DOHH2 (cell line): ENCODE data around the gene CAPS2.

Experiments used
- H3F3A ChIP-seq: fragments of 200-600 bp; sonication (generic), shearing (Covaris generic); 2 replicates; pipeline ENCODE4 v1.6.0; 2016; ENCODE audit warnings: antibody characterized with exemption, mild to moderate bottlenecking; ENCODE audit not compliant: control insufficient read depth, insufficient read depth
- H3K27ac ChIP-seq: fragments of 200-600 bp; sonication (generic); 2 replicates; pipeline ENCODE4 v1.5.1; 2014; ENCODE audit warnings: low read depth, mild to moderate bottlenecking, low read length, moderate library complexity
- H3K27me3 ChIP-seq: fragments of 200-600 bp; sonication (generic); 2 replicates; pipeline ENCODE4 v1.6.1; 2014; ENCODE audit warnings: mild to moderate bottlenecking, low read length, mixed read lengths; ENCODE audit not compliant: control insufficient read depth
- H3K36me3 ChIP-seq: fragments of 200-600 bp; sonication (generic); 2 replicates; pipeline ENCODE4 v1.6.1; 2014; ENCODE audit warnings: mild to moderate bottlenecking, low read length, moderate library complexity, mixed read lengths; ENCODE audit not compliant: control insufficient read depth
- H3K4me1 ChIP-seq: fragments of 200-600 bp; sonication (generic); 2 replicates; pipeline ENCODE4 v1.6.1; 2014; ENCODE audit warnings: mild to moderate bottlenecking, low read length, mixed read lengths; ENCODE audit not compliant: control insufficient read depth
- H3K4me2 ChIP-seq: fragments of 200-600 bp; sonication (generic); 2 replicates; pipeline ENCODE4 v1.6.0; 2014; ENCODE audit warnings: mild to moderate bottlenecking, low read length, moderate library complexity
- H3K4me3 ChIP-seq: fragments of 200-600 bp; sonication (generic); 2 replicates; pipeline ENCODE4 v1.5.1; 2014; ENCODE audit warnings: mild to moderate bottlenecking, low read length, mixed read lengths
- H3K79me2 ChIP-seq: fragments of 200-600 bp; sonication (generic); 2 replicates; pipeline ENCODE4 v1.6.1; 2014; ENCODE audit warnings: mild to moderate bottlenecking, low read length, mixed read lengths; ENCODE audit not compliant: control insufficient read depth
- H3K9me2 ChIP-seq: fragments of 200-600 bp; sonication (generic); replicated peaks from 2 replicates; pipeline ENCODE4 v1.6.1; 2014; ENCODE audit warnings: mild to moderate bottlenecking, low read length, mixed read lengths; ENCODE audit not compliant: control insufficient read depth
- H3K9me3 ChIP-seq: fragments of 200-600 bp; sonication (generic); 2 replicates; pipeline ENCODE4 v1.6.1; 2014; ENCODE audit warnings: antibody characterized with exemption, low read length, mixed read lengths; ENCODE audit not compliant: control insufficient read depth, insufficient read depth
- H4K20me1 ChIP-seq: fragments of 200-600 bp; sonication (generic); 2 replicates; pipeline ENCODE4 v1.6.0; 2014; ENCODE audit warnings: low read depth, mild to moderate bottlenecking, antibody characterized with exemption, low read length, moderate library complexity; ENCODE audit not compliant: control insufficient read depth, insufficient read depth
- CTCF ChIP-seq: fragments of 200-600 bp; sonication (generic); IDR thresholded peaks from one replicate; pipeline ENCODE4 v1.5.1; 2014; ENCODE audit warnings: antibody characterized with exemption, mild to moderate bottlenecking, low read depth, low read length; ENCODE audit not compliant: poor library complexity, severe bottlenecking
- EZH2phosphoT487 ChIP-seq: fragments of 200-600 bp; sonication (generic); IDR thresholded peaks from 2 replicates; pipeline ENCODE4 v1.6.1; 2017; ENCODE audit warnings: borderline replicate concordance, mild to moderate bottlenecking, antibody characterized with exemption, low read length, moderate library complexity, mixed read lengths

Gene CAPS2

DNA sequence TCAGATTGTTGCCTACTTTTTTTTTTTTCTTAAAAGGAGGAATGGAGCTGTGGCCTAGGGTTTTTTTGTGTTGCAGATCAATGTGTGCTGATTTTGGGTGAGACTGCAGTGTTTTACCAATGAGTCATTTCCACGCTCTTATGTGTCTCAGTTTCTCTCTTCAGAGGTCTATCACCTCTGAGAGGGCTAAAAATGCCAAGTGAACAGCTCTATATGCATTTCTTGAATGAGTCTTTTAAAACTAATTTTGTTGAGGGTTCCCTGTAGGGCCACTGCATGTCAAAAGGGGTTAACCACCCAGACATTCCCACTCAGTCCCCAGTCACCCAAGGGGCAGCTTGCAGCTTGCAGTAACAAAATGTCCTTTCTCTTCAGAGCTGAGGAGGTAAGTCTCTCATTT lies 36.5 kb upstream of the CAPS2 start:
- H3K36me3 ChIP-seq: no peaks in the 10 kb centered on the region
- H3K4me2 ChIP-seq: no peak overlapping the region
- no peaks in the 10 kb centered on the region for H3F3A ChIP-seq
- H3K9me2 ChIP-seq: no peaks in the 10 kb centered on the region
- H4K20me1 ChIP-seq: no peaks in the 10 kb centered on the region
- no peaks in the 10 kb centered on the region for H3K4me1 ChIP-seq
- H3K27ac ChIP-seq: no peak overlapping the region
- H3K79me2 ChIP-seq: no peaks in the 10 kb centered on the region
- no peak overlapping the region for H3K4me3 ChIP-seq
- no peaks in the 10 kb centered on the region for H3K27me3 ChIP-seq
- no peak for TF ChIP-seq EZH2phosphoT487
- TF ChIP-seq CTCF: no peak
- H3K9me3 ChIP-seq: no peaks in the 10 kb centered on the region

DNA sequence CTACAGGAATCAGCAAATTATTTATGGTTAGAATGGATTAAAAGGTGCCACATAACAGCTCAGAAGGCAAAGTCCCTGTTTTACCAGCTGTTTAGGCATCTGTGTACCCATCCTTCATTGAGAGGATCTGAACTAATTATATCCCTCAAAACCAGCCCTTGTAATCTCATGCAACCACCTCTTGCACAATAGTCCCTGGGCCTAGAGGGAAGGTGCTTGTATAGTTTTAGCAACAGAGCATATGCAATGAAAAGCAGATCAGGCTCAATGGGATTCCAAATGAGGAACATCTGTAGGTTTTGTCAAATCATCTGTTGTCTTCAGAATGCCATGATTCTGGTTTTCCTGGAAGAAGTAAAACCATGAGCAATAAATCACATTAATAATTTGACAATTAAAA lies 34.8 kb upstream of the CAPS2 start:
- Histone ChIP-seq H3K27me3 (no peaks in the 10 kb centered on the region), H3K79me2 (no peaks in the 10 kb centered on the region), H3K9me2 (no peaks in the 10 kb centered on the region), H3K27ac (no peak overlapping the region), H3F3A (no peaks in the 10 kb centered on the region), H4K20me1 (no peaks in the 10 kb centered on the region), H3K9me3 (no peaks in the 10 kb centered on the region), H3K4me2 (no peak overlapping the region), H3K4me3 (no peak overlapping the region), H3K4me1 (no peaks in the 10 kb centered on the region), H3K36me3 (no peaks in the 10 kb centered on the region)
- TF ChIP-seq CTCF (no peak), EZH2phosphoT487 (no peak)

GRCh38 chr12:75361408-75361807 lies 31.3 kb upstream of the CAPS2 start:
- H3K27me3 ChIP-seq: no peaks in the 10 kb centered on the region
- H3K9me2 ChIP-seq: no peaks in the 10 kb centered on the region
- no peak overlapping the region for H3K4me2 ChIP-seq
- H4K20me1 ChIP-seq: no peaks in the 10 kb centered on the region
- H3K4me1 ChIP-seq: no peaks in the 10 kb centered on the region
- no peaks in the 10 kb centered on the region for H3K36me3 ChIP-seq
- H3K27ac ChIP-seq: no peak overlapping the region
- TF ChIP-seq EZH2phosphoT487 (no peak), CTCF (no peak)
- H3K4me3 ChIP-seq: no peak overlapping the region
- no peaks in the 10 kb centered on the region for H3F3A ChIP-seq
- H3K79me2 ChIP-seq: no peaks in the 10 kb centered on the region
- no peaks in the 10 kb centered on the region for H3K9me3 ChIP-seq

DNA sequence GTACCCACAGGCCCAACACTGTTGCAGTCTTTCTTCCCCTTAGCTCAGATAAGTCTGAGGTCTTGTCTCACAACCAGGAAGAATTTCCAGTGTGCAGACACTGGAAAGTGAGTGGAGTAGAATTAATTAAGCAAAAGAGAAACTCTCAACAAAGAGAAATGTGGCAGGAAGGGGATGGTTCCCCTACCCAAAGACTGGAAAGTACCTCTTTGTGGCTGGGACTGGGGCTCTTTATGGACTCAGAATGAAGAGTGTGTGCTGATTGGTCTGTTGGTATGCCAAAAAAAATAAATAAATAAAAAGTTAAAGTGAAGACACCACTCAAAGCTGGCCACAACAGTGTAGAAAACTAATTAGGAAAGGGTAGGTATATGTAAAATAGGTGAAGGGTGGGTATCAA lies 30.8 kb upstream of the CAPS2 start:
- no peak overlapping the region for H3K27ac ChIP-seq
- TF ChIP-seq CTCF (no peak), EZH2phosphoT487 (no peak)
- H3K4me1 ChIP-seq: no peaks in the 10 kb centered on the region
- H3K9me3 ChIP-seq: no peaks in the 10 kb centered on the region
- no peaks in the 10 kb centered on the region for H3K9me2 ChIP-seq
- no peaks in the 10 kb centered on the region for H4K20me1 ChIP-seq
- H3K4me3 ChIP-seq: no peak overlapping the region
- no peaks in the 10 kb centered on the region for H3K36me3 ChIP-seq
- H3K27me3 ChIP-seq: no peaks in the 10 kb centered on the region
- H3K4me2 ChIP-seq: no peak overlapping the region
- no peaks in the 10 kb centered on the region for H3K79me2 ChIP-seq
- no peaks in the 10 kb centered on the region for H3F3A ChIP-seq
